ENCODE results near the gene RASAL2. TPM values are rescaled to one million over a fixed set of nuclear protein-coding genes. Genes with fewer than 3 reads are reported as not detected.

The RASAL2 gene
- total and polyA plus RNA-seq, 2 of the 13 experiments (the other 11 are each of a cell fraction or from before 2014, with no cell fraction given): 5.4 to 5.9 TPM

DNA sequence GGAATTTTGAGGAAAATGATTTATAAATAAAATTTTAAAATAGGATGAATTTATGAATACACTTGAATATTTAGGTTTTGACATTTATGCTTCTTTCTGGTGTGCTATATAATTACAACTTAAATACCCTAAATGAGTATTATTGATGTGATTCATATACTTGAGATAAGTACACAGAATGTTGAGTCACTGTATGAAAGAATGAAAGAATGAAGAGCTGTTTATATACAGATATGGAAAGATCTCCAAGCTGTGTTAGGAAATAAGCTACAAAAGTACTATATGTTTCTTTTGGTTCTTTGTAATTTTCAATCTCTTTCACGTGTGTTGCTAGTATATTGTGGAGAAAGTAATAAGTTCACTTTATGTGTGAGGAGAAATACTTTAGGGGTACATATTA is 147.2 kb downstream of the RASAL2 start:
- FAIRE-seq (no peak), ATAC-seq (no peak), DNase-seq (ENCODE audit: low spot score) (no peak)
- no peaks in the 10 kb centered on the region for H3K27me3 ChIP-seq (ENCODE audit: control insufficient read depth in 1 of 2, insufficient read depth in 2 of 2, low read length in 2 of 2)
- 97% methylated on average over 1 of the region's 1 CpG for WGBS (ENCODE audit: low lambda C conversion rate)
- H2AFZ ChIP-seq (ENCODE audit: low read length): no peak overlapping the region
- CTCF ChIA-PET (ENCODE audit: low intra/inter-chr PET ratio, low total read pairs): no interaction called here
- H4K20me1 ChIP-seq (ENCODE audit: insufficient read depth, low read length): no peaks in the 10 kb centered on the region
- no peaks in the 10 kb centered on the region for H3K9me3 ChIP-seq (ENCODE audit: low read length)
- intact Hi-C loops (cut with micrococcal nuclease; ENCODE audit: unreplicated experiment) (no loop called here), in situ Hi-C loops (cut with HindIII; ENCODE audit: extremely low pct_ligation_motif_present, low pct_unique_long_range_greater_than_20kb) (no loop called here)
- no peaks in the 10 kb centered on the region for H3K36me3 ChIP-seq (replicated peaks in 1 of 2; ENCODE audit: control insufficient read depth in 1 of 2, insufficient read depth in 2 of 2, low read length in 2 of 2)
- H3K27ac ChIP-seq (ENCODE audit: extremely low read length, insufficient read depth, low read length): no peak overlapping the region
- no TSS peak for BruUV-seq (replicated peaks)
- H3K79me2 ChIP-seq (ENCODE audit: insufficient read depth, low read length): no peaks in the 10 kb centered on the region
- POLR2A ChIA-PET: no interaction called here
- no peak overlapping the region for H3K4me2 ChIP-seq (ENCODE audit: low read depth, low read length)
- H3K4me3 ChIP-seq (replicated peaks in 1 of 3; ENCODE audit: insufficient read depth in 1 of 3, low read depth in 2 of 3, low read length in 3 of 3): no peak overlapping the region
- H3K4me1 ChIP-seq (ENCODE audit: insufficient read depth, low read length): peaks cover 19% of the 10 kb centered on the region
- TF ChIP-seq, protein P1, sequence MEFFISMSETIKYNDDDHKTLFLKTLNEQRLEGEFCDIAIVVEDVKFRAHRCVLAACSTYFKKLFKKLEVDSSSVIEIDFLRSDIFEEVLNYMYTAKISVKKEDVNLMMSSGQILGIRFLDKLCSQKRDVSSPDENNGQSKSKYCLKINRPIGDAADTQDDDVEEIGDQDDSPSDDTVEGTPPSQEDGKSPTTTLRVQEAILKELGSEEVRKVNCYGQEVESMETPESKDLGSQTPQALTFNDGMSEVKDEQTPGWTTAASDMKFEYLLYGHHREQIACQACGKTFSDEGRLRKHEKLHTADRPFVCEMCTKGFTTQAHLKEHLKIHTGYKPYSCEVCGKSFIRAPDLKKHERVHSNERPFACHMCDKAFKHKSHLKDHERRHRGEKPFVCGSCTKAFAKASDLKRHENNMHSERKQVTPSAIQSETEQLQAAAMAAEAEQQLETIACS (CRISPR knock-in tag; IDR thresholded peaks at IDR 0.05): no peak
- TF ChIP-seq MAZ (IDR thresholded peaks at IDR 0.05; ENCODE audit: borderline replicate concordance, low read depth, low read length): no peak
- no peak for TF ChIP-seq MAZ (CRISPR knock-in tag; IDR thresholded peaks at IDR 0.05; ENCODE audit: low read depth)
- no peak overlapping the region for H3K9ac ChIP-seq (ENCODE audit: insufficient read depth, low read depth, low read length)

DNA sequence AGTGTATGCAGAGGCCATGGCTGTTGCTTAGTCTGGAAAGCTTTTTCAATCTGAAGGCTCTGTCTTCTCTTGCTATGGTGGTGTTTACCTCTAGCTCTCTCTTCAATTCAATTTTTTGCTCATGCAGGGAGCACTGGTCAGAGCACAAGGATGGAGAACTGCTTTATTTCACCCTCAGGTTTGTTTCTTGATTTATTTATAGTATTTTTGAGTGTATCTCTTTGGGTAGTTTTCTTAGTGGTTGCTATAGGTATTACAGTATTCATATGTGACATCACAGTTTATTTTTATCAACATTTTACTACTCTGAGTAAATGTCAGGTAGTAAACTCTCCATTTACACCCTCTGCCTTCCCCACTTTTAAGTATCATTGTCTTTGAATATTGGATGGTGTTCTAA is 147.9 kb downstream of the RASAL2 start:
- intact Hi-C loops (cut with micrococcal nuclease; ENCODE audit: unreplicated experiment) (no loop called here), in situ Hi-C loops (cut with HindIII; ENCODE audit: extremely low pct_ligation_motif_present, low pct_unique_long_range_greater_than_20kb) (no loop called here)
- BruUV-seq (replicated peaks): no TSS peak
- Histone ChIP-seq H3K4me3 (replicated peaks in 1 of 3; ENCODE audit: insufficient read depth in 1 of 3, low read depth in 2 of 3, low read length in 3 of 3) (no peak overlapping the region), H2AFZ (ENCODE audit: low read length) (no peak overlapping the region), H4K20me1 (ENCODE audit: insufficient read depth, low read length) (no peaks in the 10 kb centered on the region), H3K27me3 (ENCODE audit: control insufficient read depth in 1 of 2, insufficient read depth in 2 of 2, low read length in 2 of 2) (no peaks in the 10 kb centered on the region), H3K4me1 (ENCODE audit: insufficient read depth, low read length) (peaks cover 19% of the 10 kb centered on the region), H3K79me2 (ENCODE audit: insufficient read depth, low read length) (no peaks in the 10 kb centered on the region), H3K9ac (ENCODE audit: insufficient read depth, low read depth, low read length) (no peak overlapping the region), H3K9me3 (ENCODE audit: low read length) (no peaks in the 10 kb centered on the region), H3K4me2 (ENCODE audit: low read depth, low read length) (no peak overlapping the region), H3K27ac (ENCODE audit: extremely low read length, insufficient read depth, low read length) (no peak overlapping the region), H3K36me3 (replicated peaks in 1 of 2; ENCODE audit: control insufficient read depth in 1 of 2, insufficient read depth in 2 of 2, low read length in 2 of 2) (no peaks in the 10 kb centered on the region)
- DNase-seq (ENCODE audit: low spot score): no peak
- no peak for ATAC-seq
- CTCF ChIA-PET (ENCODE audit: low intra/inter-chr PET ratio, low total read pairs): no interaction called here
- FAIRE-seq: no peak
- POLR2A ChIA-PET: no interaction called here
- TF ChIP-seq EP300 (IDR thresholded peaks at IDR 0.05; ENCODE audit: low read depth in 2 of 2, low read length in 2 of 2) (no peak), EP300 (CRISPR knock-in tag; IDR thresholded peaks at IDR 0.05; ENCODE audit: borderline replicate concordance) (no peak), ZNF644 (CRISPR knock-in tag; IDR thresholded peaks at IDR 0.05; ENCODE audit: low read depth) (no peak), ZNF282 (IDR thresholded peaks at IDR 0.05; ENCODE audit: partially characterized antibody) (no peak), FOXP1 (IDR thresholded peaks at IDR 0.05) (no peak), FOXP1 (CRISPR knock-in tag; IDR thresholded peaks at IDR 0.05) (no peak), HNRNPH1 (optimal IDR thresholded peaks at IDR 0.05; ENCODE audit: low read depth, low read length) (no peak), ESRRA (CRISPR knock-in tag; IDR thresholded peaks at IDR 0.05; ENCODE audit: low read depth) (no peak), ZNF333 (CRISPR knock-in tag; IDR thresholded peaks at IDR 0.05; ENCODE audit: borderline replicate concordance) (no peak), ZFYVE20 (CRISPR knock-in tag; IDR thresholded peaks at IDR 0.05; ENCODE audit: borderline replicate concordance, low read depth) (no peak), YY1 (IDR thresholded peaks at IDR 0.05; ENCODE audit: insufficient read depth, insufficient replicate concordance, low read depth, low read length) (no peak), ZNF615 (CRISPR knock-in tag; IDR thresholded peaks at IDR 0.05; ENCODE audit: borderline replicate concordance) (no peak)
- TF ChIP-seq, protein P2, sequence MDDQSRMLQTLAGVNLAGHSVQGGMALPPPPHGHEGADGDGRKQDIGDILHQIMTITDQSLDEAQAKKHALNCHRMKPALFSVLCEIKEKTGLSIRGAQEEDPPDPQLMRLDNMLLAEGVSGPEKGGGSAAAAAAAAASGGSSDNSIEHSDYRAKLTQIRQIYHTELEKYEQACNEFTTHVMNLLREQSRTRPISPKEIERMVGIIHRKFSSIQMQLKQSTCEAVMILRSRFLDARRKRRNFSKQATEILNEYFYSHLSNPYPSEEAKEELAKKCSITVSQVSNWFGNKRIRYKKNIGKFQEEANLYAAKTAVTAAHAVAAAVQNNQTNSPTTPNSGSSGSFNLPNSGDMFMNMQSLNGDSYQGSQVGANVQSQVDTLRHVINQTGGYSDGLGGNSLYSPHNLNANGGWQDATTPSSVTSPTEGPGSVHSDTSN (CRISPR knock-in tag; IDR thresholded peaks at IDR 0.05; ENCODE audit: borderline replicate concordance): no peak
- TF ChIP-seq, protein P3, sequence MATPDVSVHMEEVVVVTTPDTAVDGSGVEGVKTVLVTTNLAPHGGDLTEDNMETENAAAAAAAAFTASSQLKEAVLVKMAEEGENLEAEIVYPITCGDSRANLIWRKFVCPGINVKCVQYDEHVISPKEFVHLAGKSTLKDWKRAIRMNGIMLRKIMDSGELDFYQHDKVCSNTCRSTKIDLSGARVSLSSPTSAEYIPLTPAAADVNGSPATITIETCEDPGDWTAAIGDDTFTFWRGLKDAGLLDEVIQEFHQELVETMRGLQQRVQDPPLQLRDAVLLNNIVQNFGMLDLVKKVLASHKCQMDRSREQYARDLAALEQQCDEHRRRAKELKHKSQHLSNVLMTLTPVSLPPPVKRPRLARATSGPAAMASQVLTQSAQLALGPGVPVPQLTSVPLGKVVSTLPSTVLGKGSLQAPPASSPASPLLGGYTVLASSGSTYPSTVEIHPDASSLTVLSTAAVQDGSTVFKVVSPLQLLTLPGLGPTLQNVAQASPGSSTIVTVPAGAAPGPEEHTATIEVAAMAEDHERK (CRISPR knock-in tag; IDR thresholded peaks at IDR 0.05; ENCODE audit: low read depth): no peak

Measured in HepG2 (cell line).